ENCODE measurements around the gene FBXO22.
"Not testable (repeated sequence)": the region's sequence is repeated elsewhere in the genome, so short reads cannot be mapped to it uniquely, and the experiment has no call there.

FBXO22 gene

DNA sequence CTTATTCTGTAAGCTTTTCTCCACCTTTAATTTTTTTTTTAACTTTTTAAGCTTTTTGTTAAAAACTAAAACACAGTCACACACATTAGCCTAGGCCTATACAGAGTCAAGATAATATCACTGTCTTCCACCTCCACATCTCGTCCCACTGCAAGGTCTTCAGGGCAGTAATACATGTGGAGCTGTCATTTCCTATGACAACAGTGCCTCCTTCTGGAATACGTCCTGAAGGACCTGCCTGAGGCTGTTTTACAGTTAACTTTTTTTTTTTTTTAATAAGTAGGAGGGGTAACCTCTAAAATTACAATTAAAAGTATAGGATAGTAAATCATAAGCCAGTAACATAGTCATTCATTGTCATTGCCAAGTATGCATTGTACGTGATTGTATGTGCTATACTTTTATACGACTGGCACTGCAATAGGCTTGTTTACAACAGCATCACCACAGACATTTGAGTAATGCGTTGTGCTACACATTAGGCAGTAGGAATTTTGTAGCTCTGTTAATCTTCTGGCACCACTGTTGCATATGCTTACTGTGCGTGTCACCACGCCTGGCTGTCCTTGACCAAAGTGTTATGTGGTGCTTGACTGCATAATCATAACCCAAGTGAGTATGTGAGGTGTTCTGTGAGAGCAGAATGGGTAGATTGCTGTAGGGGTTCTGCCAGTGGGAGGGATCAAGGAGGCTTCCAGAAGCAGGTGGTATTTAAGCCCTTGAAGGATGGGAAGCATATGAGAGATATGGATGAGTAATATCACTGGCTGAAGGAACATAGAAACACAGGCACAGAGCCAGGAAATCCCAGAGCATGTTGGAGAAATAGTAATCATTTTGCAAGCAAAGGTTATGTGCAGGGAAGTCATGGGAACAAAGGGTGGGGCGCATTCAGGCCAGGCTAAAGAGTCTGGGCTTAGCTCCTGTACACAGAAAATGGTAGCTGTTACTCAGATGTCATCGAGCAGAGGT is 18.3 kb downstream of the FBXO22 start:
- DNase-seq: no peak

DNA sequence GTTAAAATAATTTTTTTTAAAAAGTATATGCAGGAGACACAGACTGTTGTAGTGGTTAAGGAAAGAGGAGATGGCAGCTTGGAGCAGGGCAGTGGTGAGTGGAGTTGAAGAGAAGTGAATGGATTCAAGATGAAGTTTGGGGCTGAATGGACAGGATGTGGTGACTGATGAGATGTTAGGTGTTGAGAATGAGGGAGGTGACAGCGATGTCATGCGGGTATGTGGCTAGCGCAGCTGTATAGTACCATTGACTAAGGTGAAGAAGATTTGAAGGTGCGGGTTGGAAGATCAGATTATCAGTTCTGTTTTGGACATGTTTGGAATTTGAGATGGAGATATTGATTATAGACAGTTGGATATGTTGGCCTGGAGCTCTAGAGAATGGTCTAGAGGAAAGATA is 20.1 kb downstream of the FBXO22 start:
- no peak for DNase-seq

DNA sequence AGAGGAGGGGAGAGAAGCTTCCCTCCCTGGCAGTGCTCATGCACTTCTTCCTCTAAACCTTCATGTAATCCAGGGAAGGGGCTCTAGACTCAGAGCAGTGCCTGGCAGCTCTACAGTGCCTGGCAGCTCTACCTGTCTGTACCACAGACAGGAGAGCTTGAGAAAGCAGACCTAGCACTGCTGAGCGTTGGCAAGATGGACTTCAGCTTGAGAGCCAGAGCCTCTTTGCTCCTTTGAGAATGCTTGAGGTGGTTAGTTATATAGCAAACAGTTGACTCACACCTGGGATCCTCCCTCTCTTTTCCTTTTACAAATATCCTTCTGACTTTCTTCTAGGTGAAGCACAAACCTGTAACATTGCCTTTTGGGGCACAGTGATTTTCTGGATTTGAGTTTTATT is 20.9 kb downstream of the FBXO22 start:
- DNase-seq: no peak

DNA sequence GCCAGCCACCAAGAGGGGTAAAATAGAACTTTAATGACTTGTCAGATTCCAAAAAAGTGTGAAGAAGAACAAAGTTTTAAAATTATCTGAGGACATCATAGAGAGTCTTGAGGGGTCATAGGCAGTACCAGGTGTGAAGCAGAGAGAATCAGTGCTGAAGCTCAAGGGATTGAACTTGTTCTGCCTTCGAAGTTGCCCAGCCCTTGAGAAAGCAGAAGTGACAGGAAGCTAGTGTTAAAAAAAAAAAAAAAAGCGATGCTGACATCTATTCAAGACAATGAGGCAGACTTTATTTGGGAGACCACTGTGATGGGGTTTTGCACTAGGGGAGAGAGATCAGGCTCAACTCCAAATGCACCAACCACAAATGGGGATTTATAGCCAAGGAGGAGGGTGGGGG is 21.8 kb downstream of the FBXO22 start:
- DNase-seq: no peak

DNA sequence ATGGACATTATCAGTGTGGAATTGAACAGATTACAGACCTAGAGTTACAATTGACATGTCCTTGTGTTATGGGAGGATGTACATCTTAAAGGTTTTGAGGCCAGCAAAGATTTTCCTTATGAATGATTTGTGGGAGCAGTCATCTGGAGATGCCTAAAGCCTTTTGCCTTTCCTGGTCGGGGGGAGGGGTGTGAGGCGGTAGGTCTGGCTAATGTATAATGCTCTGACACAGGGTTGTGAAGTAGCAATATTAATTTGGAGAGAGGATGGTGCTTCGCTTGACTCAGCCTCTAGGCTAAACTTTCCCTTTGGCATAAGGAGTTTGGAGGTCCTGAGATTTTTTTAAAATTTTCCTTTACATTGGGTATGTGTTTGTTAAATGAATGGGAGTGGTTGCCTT is 23.3 kb downstream of the FBXO22 start:
- no peak for DNase-seq

DNA sequence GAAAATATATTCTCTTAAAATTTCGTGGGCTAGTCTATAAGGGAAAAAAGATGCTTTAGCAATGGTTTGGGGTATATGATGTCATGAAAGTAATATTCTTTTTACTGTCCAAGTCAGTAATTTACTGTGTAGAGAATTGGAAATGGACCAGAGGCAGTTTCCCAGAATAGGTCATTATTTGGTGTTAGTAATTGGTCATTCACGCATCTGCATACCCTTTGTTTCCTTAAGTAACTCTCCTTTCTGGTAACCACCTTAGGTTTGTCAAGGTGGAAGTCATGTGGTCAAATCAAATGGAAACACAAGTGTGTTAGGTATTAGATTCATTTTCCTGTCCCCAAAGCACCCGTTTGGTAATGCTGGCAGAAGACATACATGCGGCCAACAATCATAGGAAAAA is 23.9 kb downstream of the FBXO22 start:
- DNase-seq: no peak

DNA sequence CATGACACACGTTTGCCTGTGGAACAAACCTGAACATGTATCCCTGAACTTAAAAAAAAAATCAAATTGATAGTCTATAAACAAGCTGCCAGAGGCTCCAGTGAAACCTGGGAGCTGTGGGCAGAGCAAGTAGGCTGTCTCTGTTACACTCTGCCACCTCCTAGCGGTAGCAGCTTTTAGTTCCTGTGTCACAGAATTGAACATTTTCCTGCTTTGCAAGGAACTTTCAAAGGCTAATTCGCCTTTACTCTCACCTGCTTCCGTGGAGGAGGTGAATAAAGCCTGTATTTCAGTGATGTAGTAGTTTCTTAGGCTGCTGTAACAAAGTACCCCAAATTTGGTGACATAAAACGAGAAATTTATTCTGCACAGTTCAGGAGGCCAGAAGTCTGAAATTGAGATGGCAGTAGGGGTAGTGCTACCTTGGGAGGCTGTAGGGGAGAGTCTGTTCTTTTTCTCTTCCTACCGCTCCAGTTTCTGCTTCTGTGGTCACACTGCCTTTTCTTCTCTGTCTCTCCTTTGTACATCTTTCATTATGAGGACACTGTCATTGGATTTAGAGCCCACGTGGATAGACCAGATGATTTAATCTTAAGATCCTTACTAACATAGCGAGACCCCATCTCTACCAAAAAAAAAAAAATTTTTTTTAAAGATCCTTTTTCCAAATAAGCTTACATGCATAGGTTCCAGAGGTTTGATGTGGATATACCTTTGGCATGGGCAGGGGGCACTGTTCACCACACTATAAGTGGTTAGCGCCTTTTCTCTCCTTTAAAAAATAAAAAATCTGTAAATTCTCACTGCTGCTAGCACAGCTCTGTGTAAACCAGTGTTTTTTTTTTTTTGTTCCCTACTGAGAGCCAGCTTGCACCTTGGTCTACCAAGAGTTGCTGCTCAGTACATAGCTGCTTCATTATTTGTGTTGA is 25.3 kb downstream of the FBXO22 start:
- DNase-seq: no peak

DNA sequence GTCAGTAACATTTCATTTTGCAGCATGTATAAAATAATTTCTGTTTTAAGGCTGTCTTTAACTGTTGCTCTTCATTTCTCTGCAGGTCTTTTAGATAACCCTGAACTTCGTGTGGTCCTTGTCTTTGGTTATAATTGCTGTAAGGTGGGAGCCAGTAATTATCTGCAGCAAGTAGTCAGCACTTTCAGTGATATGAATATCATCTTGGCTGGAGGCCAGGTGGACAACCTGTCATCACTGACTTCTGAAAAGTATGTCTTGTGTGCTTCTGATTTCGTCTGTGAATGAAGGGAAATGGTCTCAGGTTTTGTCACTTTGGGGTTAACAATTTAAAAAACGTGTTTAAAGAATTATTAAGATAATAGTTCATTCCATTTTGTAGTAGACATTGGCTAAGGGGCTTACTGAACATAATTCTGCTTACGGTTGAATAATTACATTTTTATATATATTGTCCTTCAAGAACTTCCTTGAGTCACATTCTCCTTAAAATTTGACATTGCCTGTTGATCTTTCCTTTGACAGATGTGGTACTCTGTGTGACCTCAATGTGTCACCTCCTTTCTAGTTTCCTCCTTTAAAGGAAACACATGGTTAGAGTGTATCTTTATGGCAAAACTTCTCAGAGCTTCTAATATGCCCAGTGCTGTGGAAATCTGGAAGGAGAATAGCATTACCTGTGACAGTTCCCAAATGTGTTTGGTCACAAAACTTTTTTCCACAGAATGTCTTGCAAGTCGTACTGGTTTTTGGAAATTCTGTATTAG is 26.3 kb downstream of the FBXO22 start:
- DNase-seq: no peak

DNA sequence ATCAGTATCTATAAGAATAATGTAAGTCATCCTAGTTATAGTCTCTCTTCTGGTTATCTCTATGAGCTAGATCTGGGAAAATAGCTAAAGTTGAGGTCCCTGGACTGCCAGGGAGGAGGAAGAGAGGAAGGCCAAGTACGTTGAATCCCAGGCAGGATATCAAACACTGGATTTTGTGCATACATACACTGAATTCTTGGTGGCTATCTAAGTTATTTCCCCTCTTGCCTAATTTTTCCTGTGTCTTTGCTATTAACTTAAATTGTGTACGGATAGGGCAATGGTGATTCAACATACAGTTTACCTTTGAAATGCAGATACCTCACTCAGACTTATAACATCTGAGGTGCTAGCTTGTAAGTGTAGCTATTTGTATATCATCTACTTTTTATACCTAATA is 27.2 kb downstream of the FBXO22 start:
- no peak for DNase-seq

DNA sequence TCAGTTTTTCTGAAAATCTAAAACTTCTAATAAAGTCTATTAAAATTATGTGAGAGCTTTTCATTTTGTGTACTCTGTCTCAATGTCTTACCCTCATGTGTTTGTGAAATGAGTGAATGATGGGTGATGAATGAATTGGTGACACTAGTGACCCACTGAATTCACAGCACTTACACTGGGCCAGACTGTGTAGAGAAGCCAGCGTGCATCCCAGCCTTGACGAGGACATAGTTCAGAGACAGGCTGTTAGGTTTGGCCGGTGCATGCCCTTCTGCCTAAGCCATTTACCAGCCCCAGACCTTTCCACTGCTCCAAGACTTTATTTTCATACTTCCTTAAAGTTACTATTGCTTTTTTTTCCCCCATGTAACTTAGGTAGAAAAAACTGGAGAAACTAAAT is 38.8 kb downstream of the FBXO22 start:
- DNase-seq: no peak

DNA sequence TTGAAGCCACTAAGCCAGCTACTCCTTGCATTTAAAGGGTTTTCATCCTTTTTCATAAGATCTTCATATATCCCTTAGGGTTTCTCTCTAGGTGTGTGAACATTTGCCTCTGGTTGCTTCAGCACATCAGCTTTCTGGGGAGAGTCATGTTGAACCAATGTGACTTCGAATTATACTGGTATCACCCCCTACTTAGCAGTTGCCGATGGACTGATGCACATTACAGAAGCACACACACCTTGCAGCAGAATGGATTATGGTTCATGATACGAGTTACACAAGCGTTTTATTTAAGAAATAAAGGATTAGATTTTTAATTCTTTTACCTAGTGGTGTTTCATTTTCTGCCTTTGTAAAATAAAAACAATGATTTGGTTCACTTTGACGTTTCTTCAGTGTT is 39.6 kb downstream of the FBXO22 start:
- DNase-seq: no peak

DNA sequence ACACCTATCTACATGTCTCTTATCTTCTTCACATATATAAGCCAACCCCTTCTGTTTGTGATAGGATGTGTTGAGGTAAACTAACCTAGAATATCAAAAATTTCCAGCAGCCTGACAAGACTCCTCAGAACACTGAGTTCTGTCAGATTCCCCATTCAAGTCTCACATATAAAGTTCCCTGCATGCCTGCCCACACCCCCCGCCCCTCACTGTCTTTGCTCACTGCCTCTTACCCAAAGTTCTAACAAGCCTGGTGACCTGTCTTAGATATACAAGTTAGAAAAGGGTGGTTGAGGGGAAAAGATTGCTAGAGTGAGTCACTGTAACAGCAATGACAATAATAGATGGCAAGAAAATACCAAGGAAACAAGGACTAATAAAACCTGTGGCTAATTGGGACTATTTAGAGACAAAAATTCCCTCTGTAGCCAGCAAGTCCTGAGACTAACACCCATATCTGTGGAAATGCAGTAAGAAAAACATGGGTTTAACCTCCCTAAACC is 40.1 kb downstream of the FBXO22 start:
- DNase-seq: no peak

DNA sequence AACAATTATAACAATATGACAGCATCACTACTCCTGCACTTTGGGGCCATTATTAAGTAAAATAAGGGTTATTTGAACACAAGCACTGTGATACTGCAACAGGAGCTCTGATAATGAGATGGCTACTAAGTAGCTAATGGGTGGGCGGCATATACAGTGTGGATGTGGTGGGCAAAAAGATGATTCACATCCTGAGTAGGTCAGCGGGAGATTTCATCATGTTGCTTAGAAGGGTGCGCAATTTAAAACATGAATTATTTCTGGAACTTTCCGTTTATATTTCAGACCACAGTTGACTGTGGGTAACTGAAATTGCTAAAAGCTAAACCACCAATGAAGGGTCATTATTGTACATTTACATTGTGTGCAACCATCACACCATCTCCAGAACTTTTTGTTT is 42.3 kb downstream of the FBXO22 start:
- DNase-seq: no peak

DNA sequence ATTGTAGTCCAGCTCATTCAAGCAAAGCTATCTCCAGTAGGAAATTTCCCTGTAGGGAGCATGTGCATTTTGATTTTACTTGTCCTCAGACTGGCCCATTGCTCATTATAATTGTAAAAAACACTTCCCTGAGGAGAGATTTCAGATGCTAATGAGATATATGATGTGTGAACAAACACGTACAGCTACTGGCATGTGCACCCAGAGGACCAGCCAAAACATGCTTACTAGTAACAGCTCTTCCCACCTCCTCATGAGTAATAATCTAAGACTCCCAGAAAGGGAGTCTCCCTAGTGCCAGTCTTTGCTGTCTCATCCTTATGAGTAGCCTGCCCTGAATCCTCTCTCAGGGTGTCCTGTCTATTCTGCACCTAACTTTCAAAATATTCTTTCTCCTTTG is 43.4 kb downstream of the FBXO22 start:
- DNase-seq: no peak

DNA sequence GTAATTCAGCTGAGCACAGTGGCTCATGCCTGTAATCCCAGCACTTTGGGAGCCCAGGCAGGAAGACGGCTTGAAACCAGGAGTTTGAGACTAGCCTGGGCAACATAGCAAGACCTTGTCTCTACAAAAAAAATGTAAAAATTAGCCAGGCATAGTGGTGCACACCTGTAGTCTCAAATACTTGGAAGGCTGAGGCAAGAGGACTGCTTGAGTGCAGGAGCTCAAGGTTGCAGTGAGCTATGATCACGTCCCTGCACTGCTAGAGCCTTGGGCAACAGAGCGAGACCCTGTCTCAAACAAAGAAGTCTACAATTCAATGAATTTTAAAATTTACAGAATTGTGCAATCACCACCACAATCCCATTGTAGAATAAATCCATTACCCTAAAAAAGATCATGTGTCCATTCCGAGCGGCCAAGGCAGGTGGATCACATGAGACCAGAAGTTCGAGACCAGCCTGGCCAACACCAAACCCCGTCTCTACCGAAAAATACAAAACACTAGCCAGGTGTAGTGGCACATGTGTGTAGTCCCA is 45.2 kb downstream of the FBXO22 start:
- DNase-seq: no peak

DNA sequence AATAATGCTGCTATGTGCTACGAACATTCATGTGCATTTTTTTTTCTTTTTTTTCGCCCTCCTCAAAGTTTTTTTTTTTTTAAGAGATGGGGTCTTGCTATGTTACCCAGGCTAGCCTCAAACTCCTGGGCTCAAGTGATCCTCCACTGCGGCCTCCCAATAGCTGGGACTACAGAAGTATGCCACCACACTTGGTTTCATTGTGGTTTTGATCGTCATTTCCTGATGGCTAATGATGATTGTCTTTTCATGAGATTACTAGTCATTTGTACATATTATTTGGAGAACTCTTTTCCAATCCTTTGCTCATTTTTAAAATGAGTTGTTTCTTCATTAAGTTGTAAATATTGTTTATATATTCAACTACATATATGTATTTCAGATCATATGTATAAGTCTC is 48.8 kb downstream of the FBXO22 start:
- no peak for DNase-seq

DNA sequence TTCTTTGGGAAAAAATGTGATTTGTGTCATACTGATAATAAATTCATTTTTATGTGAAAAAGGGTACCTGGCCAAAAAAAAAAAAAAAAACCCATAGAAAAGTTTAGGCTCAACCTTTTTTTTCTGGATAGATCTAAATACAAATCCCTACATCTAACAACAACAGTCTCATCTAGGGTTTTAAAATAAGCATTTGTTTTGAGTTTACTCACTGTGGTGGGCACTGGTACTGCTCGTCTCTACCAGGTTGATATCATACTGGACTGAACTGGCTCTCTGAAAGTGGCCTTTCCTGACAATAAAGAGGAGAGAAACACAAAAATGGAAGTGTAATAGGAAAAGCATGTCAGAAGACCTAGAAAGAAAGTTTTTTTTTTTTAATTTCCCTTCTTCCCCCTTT is 52.0 kb downstream of the FBXO22 start:
- no peak for DNase-seq

DNA sequence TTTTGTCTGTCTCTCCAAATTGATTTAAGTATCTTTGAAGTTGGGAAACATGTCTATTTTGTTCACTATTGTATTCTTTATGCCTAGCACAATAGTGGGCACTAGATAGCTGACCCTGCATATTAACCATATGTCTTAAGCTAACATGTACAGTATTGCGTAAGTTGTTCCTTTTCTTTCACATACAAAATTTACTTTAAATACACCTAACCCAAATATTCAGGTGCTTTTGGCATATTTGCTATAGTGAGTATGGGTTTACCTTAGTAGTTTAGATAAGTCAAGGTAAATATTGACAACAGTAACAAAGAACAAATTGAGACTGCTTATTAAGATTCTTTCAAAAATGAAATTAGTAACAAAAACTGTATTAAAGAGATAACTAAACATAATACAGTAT is 57.7 kb downstream of the FBXO22 start:
- DNase-seq: no peak

DNA sequence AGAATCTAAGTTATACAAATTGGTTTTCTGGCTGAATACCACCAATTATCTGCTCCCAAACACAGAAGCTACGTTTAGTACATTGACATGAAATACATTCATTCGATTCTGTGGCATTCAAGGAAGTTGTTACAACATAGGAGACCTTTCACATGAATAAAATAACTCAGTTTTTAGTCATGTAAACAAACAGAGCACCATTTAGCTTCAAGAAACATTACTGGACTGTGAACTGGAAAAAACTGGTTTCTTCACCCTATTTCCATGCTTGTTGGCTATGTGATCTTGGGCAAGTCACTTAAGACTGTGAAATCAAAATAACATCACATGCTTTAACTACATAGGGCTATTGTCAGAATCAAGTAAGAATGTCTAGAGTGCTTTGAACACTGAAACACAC is 62.4 kb downstream of the FBXO22 start:
- DNase-seq: no peak

DNA sequence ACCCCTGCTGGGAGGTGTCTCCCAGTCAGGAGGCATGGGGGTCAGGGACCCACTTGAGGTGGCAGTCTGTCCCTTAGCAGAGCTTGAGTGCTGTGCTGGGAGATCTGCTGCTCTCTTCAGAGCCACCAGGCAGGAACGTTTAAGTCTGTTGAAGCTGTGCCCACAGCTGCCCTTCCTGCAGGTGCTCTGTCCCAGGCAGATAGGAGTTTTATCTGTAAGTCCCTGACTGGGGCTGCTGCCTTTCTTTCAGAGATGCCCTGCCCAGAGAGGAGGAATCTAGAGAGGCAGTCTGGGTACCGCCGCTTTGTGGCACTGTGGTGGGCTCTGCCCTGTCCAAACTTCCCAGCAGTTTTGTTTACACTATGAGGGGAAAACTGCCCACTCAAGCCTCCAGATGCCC is 73.1 kb downstream of the FBXO22 start:
- not testable (repeated sequence) for DNase-seq

DNA sequence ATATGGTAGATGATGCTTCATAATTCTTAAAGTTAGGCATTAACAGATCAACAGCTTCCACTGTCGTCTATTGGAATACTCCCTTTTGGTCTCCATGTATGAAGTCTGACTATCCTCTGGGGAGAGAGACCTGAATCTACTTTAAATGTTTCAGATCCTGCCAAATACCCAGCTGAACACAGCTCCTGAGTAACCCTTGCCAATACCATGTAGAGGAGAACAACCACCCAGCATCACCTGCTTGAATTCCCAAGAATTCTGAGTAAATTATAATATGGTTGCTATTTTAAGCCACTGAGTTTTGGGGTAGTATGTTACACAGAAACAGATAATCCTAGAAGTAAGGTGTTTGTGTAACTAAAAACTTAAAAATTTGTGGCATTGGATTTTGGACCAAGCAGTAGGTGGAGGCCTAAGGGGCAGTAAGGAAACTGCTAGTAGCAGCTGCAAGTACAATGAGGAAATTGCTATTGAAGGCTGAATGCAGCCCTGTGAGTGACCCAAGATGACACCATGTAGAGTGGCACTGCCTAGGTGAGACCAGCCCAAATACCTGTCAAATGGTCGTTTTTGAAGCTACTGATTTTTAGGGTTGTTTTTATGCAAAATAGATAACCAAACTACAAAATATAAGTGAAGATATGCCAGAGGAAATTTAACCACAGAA is 77.6 kb downstream of the FBXO22 start:
- DNase-seq: no peak

DNA sequence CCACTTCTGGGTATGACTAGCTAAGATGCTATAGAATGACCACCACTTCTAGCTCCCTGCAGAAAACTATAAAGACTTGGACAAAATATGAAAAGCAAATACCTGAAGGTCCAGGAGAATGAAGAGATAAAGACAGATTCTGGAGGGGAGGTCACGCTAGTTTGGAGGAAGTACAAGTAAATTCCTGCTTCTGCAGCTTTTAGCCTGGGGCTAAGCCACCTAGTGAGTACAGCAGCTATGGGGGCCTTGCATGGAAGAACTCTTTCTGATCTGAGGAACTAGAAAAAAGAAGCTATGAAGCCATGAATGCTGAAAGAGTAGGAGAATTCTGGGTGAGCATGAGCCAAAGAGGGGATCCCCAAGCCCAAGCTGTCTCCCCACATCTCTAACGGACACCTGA is 78.8 kb downstream of the FBXO22 start:
- DNase-seq: no peak

Data from activated T-cell treated with anti-CD3 and anti-CD28 coated beads for 4 hours (primary cell).